Measurements from ENCODE around the gene TBPL1.

Gene TBPL1

GRCh38 chr6:133953634-133954415, 801 bp downstream of the TBPL1 start:
- no peak for TF ChIP-seq CTCF (IDR thresholded peaks at IDR 0.05)
- no peak for TF ChIP-seq ZFX (IDR thresholded peaks at IDR 0.05; ENCODE audit: borderline replicate concordance)

DNA sequence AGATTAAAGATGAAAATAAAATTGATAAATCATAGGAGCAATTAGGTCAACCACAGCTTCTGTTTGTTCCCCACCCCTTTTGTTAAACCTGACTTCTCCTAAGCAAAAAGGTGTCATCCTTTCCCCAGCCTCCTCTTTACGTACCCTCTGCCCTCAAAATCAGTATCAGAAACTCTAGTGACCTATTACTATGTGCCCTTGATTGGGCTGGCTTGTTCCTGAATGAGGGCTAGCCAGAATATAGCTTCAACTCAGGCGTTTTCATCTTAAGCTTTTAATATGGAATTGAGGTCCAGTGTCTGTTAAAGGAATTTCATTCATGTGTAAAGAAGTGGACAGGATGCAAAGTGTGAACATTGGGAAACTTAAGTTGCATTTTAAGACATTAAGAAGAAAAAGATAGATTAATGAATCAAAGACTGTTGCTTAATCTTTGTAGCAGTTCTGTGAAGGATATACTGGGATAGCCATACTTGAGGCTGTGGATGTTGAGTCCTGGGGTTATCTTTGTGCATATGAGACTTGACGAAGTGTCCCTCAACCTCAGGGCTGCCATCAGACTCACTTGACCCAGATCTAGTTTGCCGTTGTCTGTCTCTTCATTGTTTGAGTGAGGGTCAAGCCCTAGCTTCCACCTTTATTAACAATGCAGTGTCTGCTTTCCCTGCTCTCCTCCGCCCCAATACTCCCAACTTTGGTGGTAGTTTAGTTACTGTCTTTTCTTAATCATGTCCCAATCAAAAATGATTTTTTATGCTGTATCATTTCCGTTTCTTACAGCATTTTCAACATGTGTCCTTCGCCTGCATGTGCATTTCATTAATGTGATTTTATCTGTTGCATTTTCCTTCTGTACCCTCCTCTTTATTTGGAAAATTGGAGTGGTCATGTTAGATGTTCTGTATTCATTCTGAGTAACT, 1.9 kb downstream of the TBPL1 start:
- TF ChIP-seq ZFX (IDR thresholded peaks at IDR 0.05; ENCODE audit: borderline replicate concordance) (no peak), CTCF (IDR thresholded peaks at IDR 0.05) (no peak)
- no peak overlapping the region for H3K27ac ChIP-seq

More at GRCh38 chr6:133953634-133954415, 801 bp downstream of the TBPL1 start:
- H3K27ac ChIP-seq: peak overlapping the region; percentile 55

- H3K27ac ChIP-seq: no peak overlapping the region
Measured at GRCh38 chr6:133955582-133956415, 2.8 kb downstream of the TBPL1 start.

GRCh38 chr6:133956416-133957049, 3.5 kb downstream of the TBPL1 start:
- no peak for TF ChIP-seq CTCF (IDR thresholded peaks at IDR 0.05)
- TF ChIP-seq ZFX (IDR thresholded peaks at IDR 0.05; ENCODE audit: borderline replicate concordance): no peak
- no peak overlapping the region for H3K27ac ChIP-seq

More at GRCh38 chr6:133955582-133956415, 2.8 kb downstream of the TBPL1 start:
- TF ChIP-seq CTCF (IDR thresholded peaks at IDR 0.05) (no peak), ZFX (IDR thresholded peaks at IDR 0.05; ENCODE audit: borderline replicate concordance) (no peak)

DNA sequence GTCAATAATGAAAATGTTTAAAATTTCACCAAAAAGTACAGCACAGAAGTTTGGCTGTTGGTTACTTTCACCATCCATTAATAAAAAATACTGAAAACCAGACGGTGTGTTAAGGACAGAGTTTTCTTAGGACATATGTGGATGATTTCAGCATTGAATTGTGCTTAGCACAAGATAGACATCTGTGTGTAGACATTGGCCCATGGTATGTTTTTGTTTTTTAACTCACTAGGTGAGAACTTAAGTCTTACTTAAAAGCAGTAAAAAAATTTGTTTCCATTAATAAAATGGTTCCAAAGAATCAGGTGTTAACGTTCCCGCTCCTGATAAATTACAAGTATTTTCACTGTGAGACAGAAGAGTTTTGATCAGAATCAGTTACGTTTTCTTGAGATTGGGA, 4.2 kb downstream of the TBPL1 start:
- H3K27ac ChIP-seq: no peak overlapping the region
- no peak for TF ChIP-seq CTCF (IDR thresholded peaks at IDR 0.05)
- TF ChIP-seq ZFX (IDR thresholded peaks at IDR 0.05; ENCODE audit: borderline replicate concordance): no peak

DNA sequence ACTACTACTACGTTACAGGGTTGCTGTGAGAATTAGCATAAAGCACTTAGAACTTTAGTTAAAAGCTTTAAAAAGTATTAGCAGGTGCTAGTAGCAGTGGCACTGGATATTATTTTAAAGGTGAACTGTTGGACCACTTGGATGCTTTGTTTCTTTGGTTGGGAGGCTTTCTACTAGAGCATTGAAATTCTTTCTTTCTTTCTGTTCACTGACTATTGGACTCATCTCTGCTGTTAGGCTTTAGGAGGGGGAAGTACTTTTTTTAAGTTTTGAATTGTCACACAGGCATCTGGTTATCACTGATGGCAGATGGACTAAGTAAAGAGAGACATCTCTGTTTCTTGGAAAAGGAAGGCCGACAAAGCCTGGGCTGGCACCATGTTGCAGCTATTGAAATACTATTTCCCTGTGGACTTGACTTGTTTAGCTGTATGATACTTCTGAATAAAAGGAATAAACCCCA, 4.8 kb downstream of the TBPL1 start:
- no peak overlapping the region for H3K27ac ChIP-seq
- TF ChIP-seq ZFX (IDR thresholded peaks at IDR 0.05; ENCODE audit: borderline replicate concordance) (no peak), CTCF (IDR thresholded peaks at IDR 0.05) (no peak)
